A673 (cell line): Measurements from ENCODE around the gene PDE6B.

Experiments used
- EZH2 ChIP-seq: fragments of 200-600 bp; sonication (generic); IDR thresholded peaks from 2 replicates; pipeline ENCODE4 v1.6.1; 2017; ENCODE audit warnings: borderline replicate concordance, low read depth, mild to moderate bottlenecking, mixed read lengths, antibody characterized with exemption, low read length; ENCODE audit not compliant: poor library complexity, severe bottlenecking
- TF ChIP-seq, protein P1 (sequence below): fragments of 300-800, 200-600 bp; sonication (generic); conservative IDR thresholded peaks from 2 replicates; pipeline ENCODE4 v1.5.1; 2017; ENCODE audit warnings: low read depth, mild to moderate bottlenecking, antibody characterized with exemption, low read length, moderate library complexity, mixed read lengths

DNA sequence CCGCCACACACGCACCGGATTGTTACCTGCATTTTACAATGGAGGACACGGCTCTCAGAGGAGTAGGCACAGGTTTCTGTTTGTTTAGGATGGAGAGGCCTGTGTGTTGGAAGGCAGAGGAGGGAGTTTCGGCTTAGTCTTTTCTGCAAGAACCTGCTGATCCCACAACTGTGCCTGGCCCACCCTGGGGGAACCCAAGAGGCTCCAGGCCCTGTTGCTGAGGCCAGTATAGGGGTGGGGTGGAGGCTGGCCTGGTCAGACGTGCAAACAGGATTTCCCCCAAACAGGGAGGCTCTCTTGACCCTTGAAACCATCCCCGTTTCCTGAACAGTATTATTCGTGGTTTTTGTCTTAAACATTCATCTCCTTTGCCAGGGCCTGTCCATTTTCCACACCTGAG, 64.3 kb downstream of the PDE6B start:
- TF ChIP-seq, protein P1, sequence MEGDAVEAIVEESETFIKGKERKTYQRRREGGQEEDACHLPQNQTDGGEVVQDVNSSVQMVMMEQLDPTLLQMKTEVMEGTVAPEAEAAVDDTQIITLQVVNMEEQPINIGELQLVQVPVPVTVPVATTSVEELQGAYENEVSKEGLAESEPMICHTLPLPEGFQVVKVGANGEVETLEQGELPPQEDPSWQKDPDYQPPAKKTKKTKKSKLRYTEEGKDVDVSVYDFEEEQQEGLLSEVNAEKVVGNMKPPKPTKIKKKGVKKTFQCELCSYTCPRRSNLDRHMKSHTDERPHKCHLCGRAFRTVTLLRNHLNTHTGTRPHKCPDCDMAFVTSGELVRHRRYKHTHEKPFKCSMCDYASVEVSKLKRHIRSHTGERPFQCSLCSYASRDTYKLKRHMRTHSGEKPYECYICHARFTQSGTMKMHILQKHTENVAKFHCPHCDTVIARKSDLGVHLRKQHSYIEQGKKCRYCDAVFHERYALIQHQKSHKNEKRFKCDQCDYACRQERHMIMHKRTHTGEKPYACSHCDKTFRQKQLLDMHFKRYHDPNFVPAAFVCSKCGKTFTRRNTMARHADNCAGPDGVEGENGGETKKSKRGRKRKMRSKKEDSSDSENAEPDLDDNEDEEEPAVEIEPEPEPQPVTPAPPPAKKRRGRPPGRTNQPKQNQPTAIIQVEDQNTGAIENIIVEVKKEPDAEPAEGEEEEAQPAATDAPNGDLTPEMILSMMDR: no peak
- TF ChIP-seq EZH2: no peak
